Activated T-cell treated with anti-CD3 and anti-CD28 coated beads for 4 hours (primary cell): ENCODE measurements around the gene ZNF830.
"Not testable (repeated sequence)": the region's sequence is repeated elsewhere in the genome, so short reads cannot be mapped to it uniquely, and the experiment has no call there.

Experiments
- DNase-seq: peaks from one replicate; pipeline ENCODE4 v3.0.0-alpha.2; 2020

ZNF830 gene

GRCh38 chr17:34961093-34961911, at the start of gene ZNF830, which contains the start of gene CCT6B:
Gene ZNF830, plus strand, starts transcription at chr17:34961540. Its CDS starts 27 bp downstream, at chr17:34961567.
Gene CCT6B, minus strand, starts transcription at chr17:34961460. Its CDS starts 67 bp downstream, at chr17:34961393.
- peak; percentile 89 for DNase-seq

GRCh38 chr17:34913001-34913400, 48.3 kb upstream of the ZNF830 start:
- DNase-seq = no peak

GRCh38 chr17:34916120-34916519, 45.2 kb upstream of the ZNF830 start:
- DNase-seq = no peak

- DNase-seq = no peak
Measured at GRCh38 chr17:34917381-34917780, 44.0 kb upstream of the ZNF830 start.

GRCh38 chr17:34920676-34921075, 40.7 kb upstream of the ZNF830 start:
- no peak for DNase-seq

GRCh38 chr17:34926661-34927060, 34.7 kb upstream of the ZNF830 start:
- DNase-seq = no peak

GRCh38 chr17:34930283-34930682, 31.1 kb upstream of the ZNF830 start:
- no peak for DNase-seq

- not testable (repeated sequence) for DNase-seq
Measured at GRCh38 chr17:34950780-34951179, 10.6 kb upstream of the ZNF830 start.

GRCh38 chr17:34958438-34958837, 2.9 kb upstream of the ZNF830 start:
- no peak for DNase-seq

GRCh38 chr17:34974179-34974578, 12.8 kb downstream of the ZNF830 start:
- DNase-seq = no peak

- DNase-seq = no peak
Measured at GRCh38 chr17:34974794-34975785, 13.8 kb downstream of the ZNF830 start.

GRCh38 chr17:34979153-34979552, 17.8 kb downstream of the ZNF830 start:
- DNase-seq = no peak

- no peak for DNase-seq
Measured at GRCh38 chr17:34979650-34980352, 18.5 kb downstream of the ZNF830 start.

- DNase-seq = peak; percentile 92
Measured at GRCh38 chr17:34980353-34980680, 19.0 kb downstream of the ZNF830 start, which contains the start of gene LIG3. Gene LIG3, plus strand, starts transcription at chr17:34980512. Its CDS starts 2,494 bp downstream, at chr17:34983006.

GRCh38 chr17:34980681-34981537, 19.6 kb downstream of the ZNF830 start:
- DNase-seq = peak; percentile 68

GRCh38 chr17:34981538-34982241, 20.4 kb downstream of the ZNF830 start:
- no peak for DNase-seq

GRCh38 chr17:34987232-34987631, 25.9 kb downstream of the ZNF830 start:
- no peak for DNase-seq

- DNase-seq = no peak
Measured at GRCh38 chr17:34988644-34989043, 27.3 kb downstream of the ZNF830 start.

GRCh38 chr17:34989473-34989872, 28.1 kb downstream of the ZNF830 start:
- DNase-seq = no peak

GRCh38 chr17:34990921-34991365, 29.6 kb downstream of the ZNF830 start:
- DNase-seq = no peak

GRCh38 chr17:34991606-34992005, 30.3 kb downstream of the ZNF830 start:
- no peak for DNase-seq
